TTC549 (cell line): Measurements from ENCODE around the gene VAV1.
"Not testable (repeated sequence)": the region's sequence is repeated elsewhere in the genome, so short reads cannot be mapped to it uniquely, and the experiment has no call there.

Source experiments
- FAIRE-seq: peaks from 2 replicates; lab custom pipeline; 2012; peaks lifted over from hg19 to GRCh38; lab: Jason Lieb, UNC

Gene VAV1

GRCh38 chr19:6760606-6761005 lies 11.9 kb upstream of the VAV1 start:
- FAIRE-seq: no peak

GRCh38 chr19:6761053-6761676 lies 11.3 kb upstream of the VAV1 start:
- FAIRE-seq: no peak

DNA sequence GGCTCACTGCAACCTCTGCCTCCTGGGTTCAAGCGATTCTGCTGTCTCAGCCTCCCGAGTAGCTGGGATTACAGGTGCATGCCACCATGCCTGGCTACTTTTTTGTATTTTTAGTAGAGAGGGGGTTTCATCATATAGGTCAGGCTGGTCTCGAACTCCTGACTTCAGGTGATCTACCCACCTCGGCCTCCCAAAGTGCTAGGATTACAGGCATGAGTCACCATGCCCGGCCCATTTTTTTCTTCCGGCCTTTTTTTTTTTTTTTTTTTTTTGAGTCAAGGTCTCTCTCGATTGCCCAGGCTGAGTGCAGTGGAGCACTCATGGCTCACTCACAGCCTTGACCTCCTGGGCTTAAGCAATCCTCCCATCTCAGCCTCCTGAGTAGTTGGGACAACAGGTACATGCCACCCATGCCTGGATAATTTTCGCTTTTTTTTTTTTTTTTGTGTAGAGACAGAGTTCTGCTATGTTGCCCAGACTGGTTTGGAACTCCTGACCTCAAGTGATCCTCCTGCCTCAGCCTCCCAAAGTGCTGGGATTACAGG lies 10.2 kb upstream of the VAV1 start:
- FAIRE-seq: not testable (repeated sequence)

DNA sequence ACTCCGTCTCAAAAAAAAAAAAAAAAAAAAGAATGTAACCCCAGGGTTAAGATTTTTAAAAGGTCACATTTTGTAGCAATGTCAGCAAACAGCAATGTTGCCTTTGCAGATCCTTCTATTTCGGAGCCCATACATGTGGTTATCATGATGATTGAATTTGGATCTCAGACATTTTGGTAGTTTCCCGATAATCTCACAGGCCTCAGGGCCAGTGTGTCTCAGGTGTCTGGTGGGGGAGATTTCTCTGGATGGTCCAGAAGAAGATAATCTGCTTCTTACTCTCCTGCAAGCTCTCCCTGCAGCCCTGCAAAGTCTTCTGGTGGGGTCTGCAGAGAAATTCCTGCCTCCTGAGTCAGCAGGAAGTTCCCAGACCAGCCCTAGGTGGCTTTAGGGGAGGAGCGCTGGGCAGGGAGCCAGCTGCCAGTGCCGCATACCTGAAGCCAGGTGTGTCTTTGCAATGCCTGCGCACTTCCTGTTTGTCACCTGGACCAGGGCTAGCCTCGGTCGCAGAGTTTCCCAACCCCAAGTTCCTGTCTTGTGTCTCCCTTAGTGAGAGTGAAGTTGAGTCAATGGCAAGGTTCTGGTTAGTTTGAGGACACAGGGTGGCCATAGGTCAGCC lies 6.7 kb upstream of the VAV1 start:
- no peak for FAIRE-seq

GRCh38 chr19:6766357-6767080 lies 6.0 kb upstream of the VAV1 start:
- no peak for FAIRE-seq

- no peak for FAIRE-seq
Measured at GRCh38 chr19:6767081-6767356, 5.5 kb upstream of the VAV1 start.

GRCh38 chr19:6767357-6768235 lies 4.9 kb upstream of the VAV1 start, which contains the start of gene SH2D3A:
Gene SH2D3A, minus strand, starts transcription at chr19:6767435. Its CDS starts 3,687 bp downstream, at chr19:6763748.
- FAIRE-seq: no peak

DNA sequence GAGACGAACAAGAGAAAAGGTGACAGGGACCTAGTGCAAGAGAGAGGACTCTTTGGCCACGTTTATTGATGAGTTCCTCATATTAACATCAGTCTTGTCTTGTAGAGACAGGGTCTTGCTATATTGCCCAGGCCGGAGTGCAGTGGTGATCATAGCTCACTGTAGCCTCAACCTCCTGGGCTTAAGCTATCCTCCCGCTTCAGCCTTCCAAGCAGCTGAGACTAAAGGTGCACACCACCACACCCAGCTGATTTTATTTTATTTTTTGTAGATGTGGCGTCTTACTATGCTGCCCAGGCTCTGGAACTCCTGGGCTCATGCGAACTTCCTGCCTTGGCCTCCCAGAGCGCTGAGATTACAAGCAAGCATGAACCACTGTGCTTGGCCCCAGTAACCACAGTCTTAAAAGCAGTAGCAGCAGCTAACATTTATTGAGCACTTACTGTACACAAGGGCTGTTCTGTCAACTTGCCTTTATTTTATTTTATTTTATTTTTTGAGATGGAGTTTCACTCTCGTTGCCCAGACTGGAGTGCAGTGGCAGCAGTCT lies 4.2 kb upstream of the VAV1 start:
- FAIRE-seq: no peak

DNA sequence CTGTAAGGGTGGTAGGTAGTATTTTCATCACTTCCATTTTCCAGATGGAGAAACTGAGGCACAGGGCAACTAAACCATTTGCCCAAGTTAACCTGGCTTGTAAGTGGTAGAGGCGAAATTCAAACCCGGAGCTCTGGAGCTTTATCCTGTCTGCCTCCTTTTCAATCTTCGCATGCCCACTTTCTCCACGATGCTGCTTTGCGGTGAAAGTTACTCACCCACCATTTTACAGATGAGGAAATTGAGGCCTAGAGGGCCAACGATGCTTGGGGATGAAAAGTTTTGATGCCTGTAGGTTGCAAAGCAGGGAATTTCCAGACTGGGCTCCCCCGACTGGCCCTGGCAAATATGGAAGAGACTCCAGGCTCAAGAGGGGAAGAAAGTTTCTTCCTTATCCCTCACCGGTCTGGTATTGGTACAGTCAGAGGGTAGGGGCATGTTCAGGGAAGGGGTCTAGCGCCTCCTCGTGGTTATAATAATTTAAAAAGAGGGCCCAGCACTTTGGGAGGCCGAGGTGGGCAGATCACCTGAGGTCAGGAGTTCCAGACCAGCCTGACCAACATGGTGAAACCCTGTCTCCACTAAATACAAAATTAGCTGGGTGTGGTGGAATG lies 3.4 kb upstream of the VAV1 start:
- FAIRE-seq: no peak

- not testable (repeated sequence) for FAIRE-seq
Measured at GRCh38 chr19:6771648-6772027, 870 bp upstream of the VAV1 start.

DNA sequence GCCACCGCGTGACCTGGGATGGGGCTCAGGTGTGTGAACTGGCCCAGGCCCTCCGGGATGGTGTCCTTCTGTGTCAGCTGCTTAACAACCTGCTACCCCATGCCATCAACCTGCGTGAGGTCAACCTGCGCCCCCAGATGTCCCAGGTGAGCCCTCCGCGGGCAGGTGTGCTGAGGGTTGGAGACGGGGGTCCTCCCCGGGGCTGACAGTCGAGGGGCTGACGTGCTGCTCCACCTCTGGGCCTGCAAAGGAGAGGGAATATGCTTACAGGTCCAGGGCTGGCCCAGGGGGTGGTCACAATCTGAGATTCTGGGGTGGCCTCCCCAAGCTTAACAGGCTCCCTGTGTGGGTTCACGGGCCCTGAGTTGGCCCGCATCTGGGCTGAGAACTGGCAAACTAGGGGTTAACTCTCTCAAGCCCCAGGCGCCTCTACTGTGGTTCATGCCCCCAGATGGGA lies 386 bp downstream of the VAV1 start:
- FAIRE-seq: no peak

DNA sequence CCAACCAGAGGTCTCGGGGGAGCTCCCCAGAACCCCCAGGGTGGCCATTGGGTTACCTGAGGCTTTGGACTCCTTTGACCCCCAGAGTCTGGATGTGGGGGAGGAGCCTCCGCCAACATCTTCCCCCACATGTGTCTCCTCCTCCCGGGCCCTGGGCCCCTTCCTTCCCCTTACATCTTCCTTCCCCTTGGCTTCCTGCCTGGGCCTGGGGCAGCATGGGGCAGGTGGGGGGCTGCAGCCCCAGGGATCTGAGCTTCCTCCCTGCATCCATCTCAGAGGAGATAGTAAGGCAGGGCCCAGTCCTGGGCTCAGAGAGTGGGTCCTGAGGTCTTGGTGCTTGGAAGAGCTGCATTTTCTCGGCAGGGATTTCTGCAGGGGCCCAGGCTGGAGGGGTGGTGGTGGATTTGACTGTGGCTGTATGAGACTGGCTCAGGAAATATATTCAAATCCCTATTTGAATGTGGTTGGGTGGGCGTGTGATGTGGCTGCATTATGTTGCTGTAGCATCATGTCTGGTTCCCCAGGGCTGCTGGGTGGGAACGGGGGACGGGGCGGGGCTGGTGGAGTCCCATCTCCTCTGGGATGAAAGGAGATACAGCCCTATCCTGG lies 919 bp downstream of the VAV1 start:
- no peak for FAIRE-seq

- no peak for FAIRE-seq
Measured at GRCh38 chr19:6774821-6775707, 2.6 kb downstream of the VAV1 start.

DNA sequence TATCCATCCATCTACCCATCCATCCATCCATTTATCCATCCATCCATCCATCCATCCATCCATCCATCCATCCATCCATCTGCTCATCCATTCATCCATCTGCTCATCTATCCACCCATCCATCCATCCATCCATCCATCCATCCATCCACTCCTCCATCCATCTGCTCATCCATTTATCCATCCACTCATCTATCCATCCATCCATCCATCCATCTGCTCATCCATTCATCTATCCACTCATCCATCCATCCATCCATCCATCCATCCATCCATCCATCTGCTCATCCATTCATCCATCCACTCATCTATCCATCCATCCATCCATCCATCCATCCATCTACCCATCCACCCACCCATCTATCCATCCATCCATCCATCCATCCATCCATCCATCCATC lies 3.5 kb downstream of the VAV1 start:
- FAIRE-seq: not testable (repeated sequence)

DNA sequence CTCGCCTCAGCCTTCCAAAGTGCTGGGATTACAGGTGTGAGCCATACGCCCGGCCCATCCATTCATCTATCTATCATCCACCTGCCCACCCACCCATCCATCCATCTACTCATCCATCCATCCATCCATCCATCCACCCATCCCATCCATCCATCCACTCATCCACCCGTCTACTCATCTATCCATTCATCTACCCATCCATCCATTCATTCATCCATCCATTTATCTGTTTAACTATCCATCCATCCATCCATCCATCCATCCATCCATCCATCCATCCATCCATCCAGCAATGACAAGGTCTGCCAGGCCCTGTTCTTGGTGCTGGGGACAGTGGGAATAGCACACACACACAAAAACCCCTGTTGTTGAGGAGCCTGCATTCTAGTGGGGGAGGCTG lies 4.5 kb downstream of the VAV1 start:
- FAIRE-seq: no peak

- no peak for FAIRE-seq
Measured at GRCh38 chr19:6777434-6777833, 4.9 kb downstream of the VAV1 start.

GRCh38 chr19:6778386-6778785 lies 5.9 kb downstream of the VAV1 start:
- no peak for FAIRE-seq

GRCh38 chr19:6779206-6779605 lies 6.7 kb downstream of the VAV1 start:
- FAIRE-seq: no peak

GRCh38 chr19:6787393-6787792 lies 14.9 kb downstream of the VAV1 start:
- no peak for FAIRE-seq

DNA sequence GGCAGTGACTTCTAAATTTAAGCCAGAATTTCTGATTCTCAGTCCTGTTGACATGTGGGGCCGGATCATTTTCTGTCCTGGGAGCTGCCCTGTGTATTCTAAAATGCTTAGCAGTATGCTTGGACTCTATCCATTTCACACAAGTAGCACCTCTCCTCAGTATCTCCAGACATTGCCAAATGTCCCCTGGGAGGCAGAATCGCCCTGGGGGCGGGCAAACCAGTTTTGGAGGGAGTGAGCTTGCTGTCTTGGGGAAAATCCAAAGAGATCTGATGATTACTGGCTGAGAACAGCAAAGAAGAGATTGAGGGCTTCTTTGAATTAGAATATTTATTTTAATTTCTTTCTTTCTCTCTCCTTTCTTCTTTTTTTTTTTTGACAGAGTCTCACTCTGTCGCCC lies 16.4 kb downstream of the VAV1 start:
- FAIRE-seq: no peak
